IMR-90 (cell line): ENCODE results near the gene ESPL1. TPM values are rescaled to one million over a fixed set of nuclear protein-coding genes. Genes with fewer than 3 reads are reported as not detected.
A peak's percentile ranks its signal among the peaks of the same experiment; 100 is the strongest.

Experiments
- ATAC-seq: fragments of 200-7000 bp; cut with Tn5 transposase; 2 replicates; pipeline ENCODE4 v1.9.1; 2020; ENCODE audit warnings: low read depth, mild to moderate bottlenecking, moderate library complexity
- BruUV-seq: library from RNA; stranded (reverse); fragments of 400-500 nt; replicated peaks from 2 replicates; lab custom pipeline; 2021; lab: Mats Ljungman, UMichigan
- CTCF ChIA-PET: fragments of 300-600 bp; formaldehyde crosslinking; extraction: SDS; loops from one replicate; lab custom pipeline; 2021; ENCODE audit warnings: antibody characterized with exemption; lab: Yijun Ruan, JAX
- POLR2A ChIA-PET: fragments of 300-600 bp; sonication (Branson Sonifier 250); formaldehyde crosslinking; loops from one replicate; lab custom pipeline; 2022; ENCODE audit warnings: antibody characterized with exemption; ENCODE audit not compliant: unreplicated experiment; lab: Charles Lee
- DNase-seq: peaks from one replicate; pipeline ENCODE4 v3.0.0; 2013
- H2AFZ ChIP-seq: replicated peaks from 2 replicates; pipeline ENCODE3; 2013; ENCODE audit warnings: low read length, mild to moderate bottlenecking; ENCODE audit not compliant: poor library complexity
- H2AK5ac ChIP-seq: 2 replicates; pipeline ENCODE4 v1.6.1; 2013; ENCODE audit warnings: low read depth, low read length, inconsistent platforms
- H2AK9ac ChIP-seq: replicated peaks from 2 replicates; pipeline ENCODE3; 2013; ENCODE audit warnings: mild to moderate bottlenecking, low read depth, low read length, moderate library complexity; ENCODE audit not compliant: poor library complexity
- H2BK120ac ChIP-seq: 2 replicates; pipeline ENCODE4 v1.6.1; 2013; ENCODE audit warnings: low read depth, low read length, inconsistent platforms
- H2BK15ac ChIP-seq: 3 replicates; pipeline ENCODE4 v1.6.1; 2013; ENCODE audit warnings: low read depth, low read length, inconsistent platforms
- H2BK20ac ChIP-seq: 2 replicates; pipeline ENCODE4 v1.6.1; 2013; ENCODE audit warnings: low read depth, mild to moderate bottlenecking, inconsistent platforms, low read length, moderate library complexity
- H2BK5ac ChIP-seq: 2 replicates; pipeline ENCODE4 v1.6.1; 2013; ENCODE audit warnings: mild to moderate bottlenecking, low read depth, low read length, inconsistent platforms; ENCODE audit not compliant: poor library complexity, severe bottlenecking
- H3K14ac ChIP-seq: replicated peaks from 2 replicates; pipeline ENCODE4 v1.6.1; 2013; ENCODE audit warnings: low read depth, low read length, inconsistent platforms
- H3K18ac ChIP-seq: 2 replicates; pipeline ENCODE4 v1.6.1; 2013; ENCODE audit warnings: low read depth, low read length, control low read depth
- H3K23ac ChIP-seq: 2 replicates; pipeline ENCODE4 v1.6.1; 2013; ENCODE audit warnings: low read depth, low read length, inconsistent platforms
- H3K27ac ChIP-seq: 2 replicates; pipeline ENCODE4 v1.5.1; 2013; ENCODE audit warnings: mild to moderate bottlenecking, control low read depth, low read length; ENCODE audit not compliant: insufficient read depth
- H3K27me3 ChIP-seq: 2 replicates; pipeline ENCODE4 v1.6.1; 2013; ENCODE audit warnings: low read length; ENCODE audit not compliant: control insufficient read depth, insufficient read depth
- H3K36me3 ChIP-seq: 2 replicates; pipeline ENCODE4 v1.6.1; 2013; ENCODE audit warnings: low read length, mixed read lengths; ENCODE audit not compliant: control insufficient read depth, insufficient read depth
- H3K4ac ChIP-seq: 2 replicates; pipeline ENCODE4 v1.6.1; 2013; ENCODE audit warnings: low read depth, low read length, inconsistent platforms
- H3K4me1 ChIP-seq: 2 replicates; pipeline ENCODE4 v1.6.1; 2013; ENCODE audit warnings: low read length, mixed read lengths; ENCODE audit not compliant: control insufficient read depth, insufficient read depth
- H3K4me2 ChIP-seq: 2 replicates; pipeline ENCODE4 v1.6.1; 2013; ENCODE audit warnings: low read depth, mild to moderate bottlenecking, control low read depth, low read length, moderate library complexity
- H3K4me3 ChIP-seq: 2 replicates; pipeline ENCODE4 v1.5.1; 2013; ENCODE audit warnings: low read depth, mild to moderate bottlenecking, control low read depth, low read length, moderate library complexity; ENCODE audit not compliant: insufficient read depth
- H3K56ac ChIP-seq: 2 replicates; pipeline ENCODE4 v1.6.1; 2013; ENCODE audit warnings: low read length, inconsistent platforms; ENCODE audit not compliant: insufficient read depth; ENCODE audit errors: extremely low read depth
- H3K79me1 ChIP-seq, 2 experiments: 2 replicates each; pipeline ENCODE4 v1.6.1; 2013; ENCODE audit warnings: low read length in 2 of 2, inconsistent platforms in 1 of 2, low read depth in 1 of 2
- H3K9ac ChIP-seq: 2 replicates; pipeline ENCODE4 v1.6.1; 2013; ENCODE audit warnings: low read depth, low read length, control low read depth
- H3K9me1 ChIP-seq: 2 replicates; pipeline ENCODE4 v1.6.1; 2013; ENCODE audit warnings: low read length, inconsistent platforms; ENCODE audit not compliant: insufficient read depth
- H3K9me3 ChIP-seq: 2 replicates; pipeline ENCODE4 v1.6.1; 2013; ENCODE audit warnings: low read length; ENCODE audit not compliant: control insufficient read depth, insufficient read depth
- H4K20me1 ChIP-seq: 2 replicates; pipeline ENCODE4 v1.6.1; 2013; ENCODE audit warnings: low read length, inconsistent platforms; ENCODE audit not compliant: insufficient read depth
- H4K5ac ChIP-seq: 2 replicates; pipeline ENCODE4 v1.6.1; 2013; ENCODE audit warnings: mild to moderate bottlenecking, low read depth, low read length, control low read depth
- H4K8ac ChIP-seq, 2 experiments: 2 replicates each; pipeline ENCODE4 v1.6.1; 2013; ENCODE audit warnings: low read depth in 2 of 2, low read length in 2 of 2, control low read depth in 1 of 2, inconsistent platforms in 1 of 2
- H4K91ac ChIP-seq: 2 replicates; pipeline ENCODE4 v1.6.1; 2013; ENCODE audit warnings: low read depth, low read length, inconsistent platforms; ENCODE audit not compliant: insufficient read depth
- BHLHE40 ChIP-seq: fragments of 150-350 bp; IDR thresholded peaks from 2 replicates; pipeline ENCODE4 v1.6.1; 2016; ENCODE audit warnings: mild to moderate bottlenecking, low read depth, low read length
- CEBPB ChIP-seq: IDR thresholded peaks from 2 replicates; pipeline ENCODE4 v1.6.1; 2012; ENCODE audit warnings: low read depth, low read length, improper control_type of control experiment
- CHD1 ChIP-seq: IDR thresholded peaks from 2 replicates; pipeline ENCODE4 v1.6.1; 2012; ENCODE audit warnings: low read depth, low read length, improper control_type of control experiment
- CTCF ChIP-seq: conservative IDR thresholded peaks from 2 replicates; pipeline ENCODE4 v1.5.1; 2012; ENCODE audit warnings: mild to moderate bottlenecking, low read depth, low read length, improper control_type of control experiment
- ELK1 ChIP-seq: fragments of 150-350 bp; IDR thresholded peaks from 2 replicates; pipeline ENCODE4 v1.6.1; 2016; ENCODE audit warnings: low read depth, mild to moderate bottlenecking, low read length, moderate library complexity, borderline replicate concordance
- FOS ChIP-seq: fragments of 150-350 bp; IDR thresholded peaks from 2 replicates; pipeline ENCODE4 v1.6.1; 2016; ENCODE audit warnings: low read depth, low read length
- MAFK ChIP-seq: IDR thresholded peaks from 2 replicates; pipeline ENCODE4 v1.6.1; 2012; ENCODE audit warnings: low read depth, low read length, improper control_type of control experiment
- MAZ ChIP-seq: IDR thresholded peaks from 2 replicates; pipeline ENCODE4 v1.6.1; 2012; ENCODE audit warnings: low read depth, mild to moderate bottlenecking, low read length, improper control_type of control experiment, moderate library complexity, borderline replicate concordance
- MXI1 ChIP-seq: IDR thresholded peaks from 2 replicates; pipeline ENCODE4 v1.6.1; 2012; ENCODE audit warnings: low read depth, mild to moderate bottlenecking, low read length, moderate library complexity, borderline replicate concordance
- NFE2L2 ChIP-seq: fragments of 150-350 bp; IDR thresholded peaks from 2 replicates; pipeline ENCODE4 v1.6.1; 2016; ENCODE audit warnings: low read depth, mild to moderate bottlenecking, low read length
- POLR2A ChIP-seq: IDR thresholded peaks from 2 replicates; pipeline ENCODE4 v1.6.1; 2012; ENCODE audit warnings: mild to moderate bottlenecking, low read depth, low read length
- RAD21 ChIP-seq: IDR thresholded peaks from 2 replicates; pipeline ENCODE4 v1.6.1; 2012; ENCODE audit warnings: low read length, improper control_type of control experiment
- RCOR1 ChIP-seq: IDR thresholded peaks from 2 replicates; pipeline ENCODE4 v1.6.1; 2012; ENCODE audit warnings: mild to moderate bottlenecking, low read length, improper control_type of control experiment; ENCODE audit not compliant: insufficient replicate concordance
- RFX5 ChIP-seq: IDR thresholded peaks from 2 replicates; pipeline ENCODE4 v1.8.0; 2012; ENCODE audit warnings: low read depth, mild to moderate bottlenecking, low read length, moderate library complexity
- SMC3 ChIP-seq: fragments of 150-350 bp; IDR thresholded peaks from 2 replicates; pipeline ENCODE4 v1.6.1; 2016; ENCODE audit warnings: low read depth, mild to moderate bottlenecking, antibody characterized with exemption, low read length, moderate library complexity
- USF2 ChIP-seq: fragments of 150-350 bp; IDR thresholded peaks from 2 replicates; pipeline ENCODE4 v1.6.1; 2017; ENCODE audit warnings: mild to moderate bottlenecking, antibody characterized with exemption, low read length, low read depth
- WGBS, 2 experiments: methylation state at CpG; one replicate each; pipeline versions ENCODE4 v1.1.5 to v1.1.7; 2013; ENCODE audit warnings: missing lambda C conversion rate in 2 of 2; ENCODE audit not compliant: insufficient read length in 1 of 2; ENCODE audit errors: extremely low coverage in 2 of 2; 5-methylcytosine and 5-hydroxymethylcytosine counted together
- dilution Hi-C: fragments of 300-500 bp; cut with HindIII; formaldehyde crosslinking; loops from one replicate; pipeline ENCODE4 v1.14.3; 2018; ENCODE audit warnings: low sequenced_read_pairs; ENCODE audit not compliant: unreplicated experiment
- in situ Hi-C: fragments of 300-500 bp; cut with MboI; formaldehyde crosslinking; loops from 3 replicates; pipeline ENCODE4 v1.14.3; 2019; ENCODE audit warnings: low sequenced_read_pairs, inconsistent platforms, mixed read lengths
- intact Hi-C: fragments of 100-400 bp; cut with micrococcal nuclease; formaldehyde crosslinking; loops from 2 replicates; pipeline ENCODE4 v1.10.0; 2022
- polyA plus RNA-seq, 3 experiments: library from polyadenylated mRNA; depleted of rRNA; stranded (reverse); fragments of >200 nt; gene quantifications; 2 replicates each; pipeline ENCODE4 v1.2.3, GENCODE V29; 2012; ENCODE audit warnings: low replicate concordance in 1 of 3
- total RNA-seq: library from RNA; depleted of rRNA; stranded (reverse); fragments of >200 nt; gene quantifications from 2 replicates; pipeline ENCODE4 v1.2.3, GENCODE V29; 2012

The ESPL1 gene
- total and polyA plus RNA-seq, 2 of the 4 experiments (the other 2 are of a cell fraction) = 6.5 to 9.2 TPM

- in situ Hi-C loops (no loop called here), intact Hi-C loops (no loop called here), dilution Hi-C loops (no loop called here)
- H3K36me3 ChIP-seq = no peaks in the 10 kb centered on the region
- CTCF ChIA-PET = interaction anchor here (0.5 to 1.3 kb wide), 2 partner anchors 10 to 74 kb away, joined by 3 to 5 read pairs; partner anchors contain the start of gene AAAS
- H3K9me3 ChIP-seq = no peaks in the 10 kb centered on the region
- POLR2A ChIA-PET = interaction anchor here (0.6 kb wide), 1 partner anchor 31 kb away, joined by 3 read pairs; the partner anchor contains the start of gene MYG1
- no peak overlapping the region for H3K18ac ChIP-seq
- TF ChIP-seq MAFK (no peak), CTCF (no peak), ELK1 (no peak), RFX5 (no peak), MXI1 (no peak), CHD1 (no peak), NFE2L2 (no peak), BHLHE40 (no peak), RAD21 (no peak), POLR2A (no peak), USF2 (no peak), MAZ (no peak), FOS (no peak), RCOR1 (no peak), SMC3 (no peak), CEBPB (no peak)
- DNase-seq = no peak
- no peak overlapping the region for H3K14ac ChIP-seq
- H3K27me3 ChIP-seq = peaks cover 54% of the 10 kb centered on the region
- H4K91ac ChIP-seq = no peak overlapping the region
- peak overlapping the region; percentile 32 for H2AFZ ChIP-seq
- no peak overlapping the region for H3K4me3 ChIP-seq
- no TSS peak for BruUV-seq
- no peak overlapping the region for H3K56ac ChIP-seq
- H3K79me1 ChIP-seq = no peaks in the 10 kb centered on the region
- H2AK9ac ChIP-seq = no peak overlapping the region
- no peak overlapping the region for H2BK20ac ChIP-seq
- 0 out of 2 replicates have a peak overlapping the region, but pooled peaks have one; percentile 49 for H3K23ac ChIP-seq
- no peak for ATAC-seq
- no peaks in the 10 kb centered on the region for H4K20me1 ChIP-seq
- 67% methylated on average over 1 of the region's 5 CpGs; no CpG with 5 or more reads in 1 of the 2 experiments for WGBS, 2 experiments
- H2BK15ac ChIP-seq = no peak overlapping the region
- H2BK5ac ChIP-seq = no peak overlapping the region
- no peak overlapping the region for H3K4me2 ChIP-seq
- no peak overlapping the region for H2BK120ac ChIP-seq
- no peak overlapping the region for H3K9ac ChIP-seq
- no peak overlapping the region for H2AK5ac ChIP-seq
- peaks cover 6% of the 10 kb centered on the region; the same call in 1 of the 2 replicates for H3K9me1 ChIP-seq
- no peak overlapping the region for H3K4ac ChIP-seq
- H3K4me1 ChIP-seq = no peaks in the 10 kb centered on the region
- no peak overlapping the region for H4K5ac ChIP-seq
- no peak overlapping the region for H4K8ac ChIP-seq
- no peak overlapping the region for H3K27ac ChIP-seq
Measured at GRCh38 chr12:53330671-53331070, 62.6 kb downstream of the ESPL1 start.
